GM12801 (cell line): ENCODE data around the gene PPM1L.

Source experiments
- TF ChIP-seq, protein P1 (sequence below): IDR thresholded peaks from one replicate; pipeline ENCODE4 v1.5.1; 2011; ENCODE audit warnings: control low read depth; ENCODE audit not compliant: insufficient read length; ENCODE audit errors: extremely low read depth

The PPM1L gene

DNA sequence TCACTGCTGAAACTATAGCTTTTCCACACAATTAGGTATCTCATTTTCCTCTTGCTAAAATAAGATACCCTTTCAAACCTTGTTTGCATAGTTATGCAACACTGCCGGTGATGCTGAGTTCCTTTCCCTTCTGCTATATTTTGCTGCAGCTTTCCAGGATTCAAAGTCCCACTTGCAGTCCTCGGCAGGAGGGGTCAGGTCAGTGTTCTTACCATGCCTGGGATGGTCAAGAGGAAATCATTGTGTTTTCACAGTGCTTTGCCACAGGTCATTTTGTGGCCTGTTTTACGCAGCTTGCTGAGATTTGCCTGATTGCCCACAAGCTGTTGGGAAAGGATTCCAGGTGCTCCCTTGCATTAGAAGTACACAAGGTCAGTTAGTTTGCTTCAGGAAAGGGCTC is 192.2 kb downstream of the PPM1L start:
- TF ChIP-seq, protein P1, sequence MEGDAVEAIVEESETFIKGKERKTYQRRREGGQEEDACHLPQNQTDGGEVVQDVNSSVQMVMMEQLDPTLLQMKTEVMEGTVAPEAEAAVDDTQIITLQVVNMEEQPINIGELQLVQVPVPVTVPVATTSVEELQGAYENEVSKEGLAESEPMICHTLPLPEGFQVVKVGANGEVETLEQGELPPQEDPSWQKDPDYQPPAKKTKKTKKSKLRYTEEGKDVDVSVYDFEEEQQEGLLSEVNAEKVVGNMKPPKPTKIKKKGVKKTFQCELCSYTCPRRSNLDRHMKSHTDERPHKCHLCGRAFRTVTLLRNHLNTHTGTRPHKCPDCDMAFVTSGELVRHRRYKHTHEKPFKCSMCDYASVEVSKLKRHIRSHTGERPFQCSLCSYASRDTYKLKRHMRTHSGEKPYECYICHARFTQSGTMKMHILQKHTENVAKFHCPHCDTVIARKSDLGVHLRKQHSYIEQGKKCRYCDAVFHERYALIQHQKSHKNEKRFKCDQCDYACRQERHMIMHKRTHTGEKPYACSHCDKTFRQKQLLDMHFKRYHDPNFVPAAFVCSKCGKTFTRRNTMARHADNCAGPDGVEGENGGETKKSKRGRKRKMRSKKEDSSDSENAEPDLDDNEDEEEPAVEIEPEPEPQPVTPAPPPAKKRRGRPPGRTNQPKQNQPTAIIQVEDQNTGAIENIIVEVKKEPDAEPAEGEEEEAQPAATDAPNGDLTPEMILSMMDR: no peak

DNA sequence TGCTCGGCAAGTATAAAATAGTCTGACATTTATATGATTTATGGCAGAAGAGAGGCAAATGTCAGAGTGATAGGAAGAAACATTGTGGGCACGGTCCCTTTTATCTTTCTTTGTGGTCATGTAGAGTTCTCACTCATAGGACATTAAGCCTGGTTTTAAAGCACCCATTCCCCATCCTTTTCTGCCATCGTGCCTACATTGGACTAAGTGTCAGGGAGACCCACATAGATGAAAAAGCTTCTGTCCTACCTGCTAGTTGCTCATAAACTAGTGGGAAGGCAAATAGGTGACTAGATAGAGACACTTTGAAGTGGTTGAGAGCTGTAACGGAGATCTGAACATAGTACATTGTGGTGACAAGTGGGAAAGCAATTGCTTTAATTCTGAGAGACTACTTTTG is 193.4 kb downstream of the PPM1L start:
- TF ChIP-seq, protein P1: no peak

DNA sequence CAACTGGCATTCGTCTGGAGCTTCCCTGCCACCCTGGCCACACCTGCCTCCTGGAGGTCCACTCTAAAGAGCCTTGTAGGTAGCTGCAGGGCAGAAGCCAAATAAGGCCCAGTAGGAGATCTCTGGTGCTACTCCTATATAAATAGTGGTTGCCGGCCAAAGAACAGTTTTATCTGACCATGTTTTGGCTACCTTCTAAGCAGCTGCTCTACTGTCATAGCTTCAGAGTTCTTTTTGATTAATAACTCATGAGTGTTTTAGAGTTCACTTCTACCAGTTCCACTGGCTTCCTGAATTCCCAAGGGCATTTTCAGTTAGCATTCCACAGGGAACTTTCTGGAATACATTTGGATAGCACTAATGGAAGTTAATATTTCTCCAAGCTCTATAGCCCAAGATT is 194.5 kb downstream of the PPM1L start:
- TF ChIP-seq, protein P1: no peak

DNA sequence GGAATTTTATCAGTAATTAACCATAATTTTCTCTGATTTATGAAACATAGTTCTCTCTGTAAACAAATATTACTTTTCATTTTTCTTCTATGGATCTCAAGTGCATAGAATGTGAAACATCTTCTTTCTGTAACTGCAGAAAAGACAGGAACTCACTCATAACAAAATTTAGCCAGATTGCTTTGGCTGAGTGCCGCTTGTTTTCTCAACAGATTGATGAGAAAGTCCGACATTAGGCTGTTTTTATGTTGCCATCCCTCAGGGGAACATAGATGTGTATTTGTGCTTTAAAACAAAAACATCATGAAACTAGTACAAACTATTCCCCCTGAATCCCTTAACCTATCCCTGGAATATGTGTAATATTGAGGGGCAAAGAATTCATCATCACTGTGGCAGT is 194.9 kb downstream of the PPM1L start:
- TF ChIP-seq, protein P1: no peak

DNA sequence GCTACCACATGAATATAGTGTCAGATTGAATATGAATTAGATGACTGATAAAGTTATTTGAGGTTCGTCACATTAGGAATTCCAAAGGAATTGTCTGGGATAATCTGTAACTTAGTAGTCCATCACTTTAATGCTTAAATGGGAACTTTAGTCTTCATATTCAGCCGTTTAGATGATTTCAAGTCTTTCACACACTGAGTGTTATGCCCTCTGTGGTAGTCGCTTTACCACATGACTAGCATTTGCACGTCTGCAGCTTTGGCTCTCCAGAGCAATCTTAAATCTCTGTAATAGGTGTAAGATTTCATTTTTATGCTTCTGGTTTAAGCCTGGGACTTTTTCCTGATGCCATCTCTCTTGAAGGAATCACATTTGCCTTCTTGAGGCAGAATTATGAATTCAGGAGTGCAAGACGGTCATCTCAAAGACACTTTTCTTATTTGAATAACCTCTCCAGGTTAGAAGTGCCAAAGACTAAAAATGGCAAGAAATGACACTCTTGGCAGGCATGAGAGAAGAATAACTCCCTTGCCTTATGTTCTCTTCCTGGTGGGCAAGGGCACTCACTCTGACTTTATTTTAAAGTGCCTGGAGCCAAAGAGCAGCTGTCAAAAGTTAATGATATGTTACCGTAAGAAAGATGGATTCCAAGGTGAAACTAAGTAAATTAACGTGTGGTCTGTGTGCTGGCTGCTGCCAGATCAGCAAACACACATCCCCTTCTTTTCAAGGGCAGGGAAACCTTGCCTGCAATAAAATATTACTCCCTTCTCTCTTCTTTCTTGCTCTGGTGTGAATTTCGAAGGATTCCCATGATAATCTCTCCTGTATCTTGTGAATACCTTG is 195.8 kb downstream of the PPM1L start:
- TF ChIP-seq, protein P1: no peak

DNA sequence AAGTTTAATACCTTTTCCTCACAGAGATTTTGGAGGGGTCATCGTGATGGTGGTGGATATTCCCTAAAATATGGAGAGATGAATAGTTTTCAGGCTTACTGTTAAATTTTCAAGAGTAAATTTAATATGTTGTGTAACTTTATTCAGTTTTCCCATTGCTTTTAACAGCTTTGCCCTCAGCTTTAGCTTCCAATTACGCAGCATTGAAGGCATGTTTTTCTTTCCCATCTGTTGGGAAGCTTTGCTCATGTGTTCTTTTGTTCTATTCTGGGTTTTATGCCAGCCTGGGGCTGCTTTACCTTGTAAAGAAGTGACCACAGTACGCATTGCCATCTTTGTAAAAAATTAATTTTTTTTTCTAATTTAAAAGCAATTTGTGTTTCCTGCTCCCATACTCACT is 197.7 kb downstream of the PPM1L start:
- TF ChIP-seq, protein P1: no peak

DNA sequence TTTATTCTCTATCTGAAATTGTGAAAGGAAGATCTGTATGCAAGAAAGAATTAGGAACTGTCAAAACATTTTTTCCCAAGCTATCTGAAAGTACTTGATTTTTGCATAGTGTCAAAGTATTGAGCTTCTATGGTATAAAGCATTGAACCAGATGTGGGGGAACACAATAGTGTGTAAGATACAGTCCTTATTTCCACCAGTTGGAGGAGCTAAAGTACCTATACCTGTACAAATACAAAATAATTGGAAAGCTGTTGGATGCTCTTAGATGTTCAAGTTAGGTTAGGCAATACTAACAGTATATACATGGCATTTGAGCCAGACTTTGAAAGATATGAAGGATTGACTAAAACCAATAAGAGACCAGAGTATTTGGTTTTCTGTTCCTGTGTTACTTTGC is 200.8 kb downstream of the PPM1L start:
- TF ChIP-seq, protein P1: no peak
